HepG2 (cell line): Measurements from ENCODE around the gene KCTD8.

Source experiments
- CTCF ChIP-seq: sonication (generic); formaldehyde crosslinking; IDR thresholded peaks from 2 replicates; pipeline ENCODE4 v1.5.0; 2020; ENCODE audit warnings: mild to moderate bottlenecking, missing genetic modification reagents, moderate library complexity
- FOSL2 ChIP-seq: sonication (generic); formaldehyde crosslinking; IDR thresholded peaks from 2 replicates; pipeline ENCODE4 v1.4.0; 2020; ENCODE audit warnings: missing genetic modification reagents
- JUN ChIP-seq: sonication (generic); formaldehyde crosslinking; IDR thresholded peaks from 2 replicates; pipeline ENCODE4 v1.4.0; 2020; ENCODE audit warnings: mild to moderate bottlenecking, missing genetic modification reagents
- TCF7 ChIP-seq: sonication (generic); IDR thresholded peaks from 2 replicates; pipeline ENCODE4 v1.6.1; 2016; ENCODE audit warnings: antibody characterized with exemption, low read depth
- ZBTB34 ChIP-seq: sonication (generic); formaldehyde crosslinking; IDR thresholded peaks from 2 replicates; pipeline ENCODE4 v1.8.0; 2022; ENCODE audit warnings: mild to moderate bottlenecking, missing genetic modification reagents
- ZNF614 ChIP-seq: IDR thresholded peaks from 2 replicates; pipeline ENCODE4 v1.6.1; 2018; ENCODE audit warnings: missing biosample characterization, missing genetic modification reagents, inconsistent platforms, borderline replicate concordance

GRCh38 chr4:44186850-44187246 is 261.8 kb downstream of the KCTD8 start:
- TF ChIP-seq TCF7 (no peak), FOSL2 (CRISPR knock-in tag) (no peak), ZNF614 (CRISPR knock-in tag) (no peak), JUN (no peak), CTCF (CRISPR knock-in tag) (no peak), ZBTB34 (no peak)
